Stimulated activated CD8-positive, alpha-beta memory T cell treated with anti-CD3 and anti-CD28 coated beads, Interleukin-2, amount 100 ng/mL, for 48 hours (primary cell): ENCODE measurements around the gene NLRP6.
"Not testable (repeated sequence)": the region's sequence is repeated elsewhere in the genome, so short reads cannot be mapped to it uniquely, and the experiment has no call there.

Experiments
- DNase-seq, 2 donors: peaks; one replicate each; pipeline ENCODE4 v3.0.0-alpha.2; 2020; ENCODE audit warnings: low read depth in 2 of 2

The NLRP6 gene

GRCh38 chr11:293852-294661 is 15.8 kb downstream of the NLRP6 start:
- DNase-seq = no peak

DNA sequence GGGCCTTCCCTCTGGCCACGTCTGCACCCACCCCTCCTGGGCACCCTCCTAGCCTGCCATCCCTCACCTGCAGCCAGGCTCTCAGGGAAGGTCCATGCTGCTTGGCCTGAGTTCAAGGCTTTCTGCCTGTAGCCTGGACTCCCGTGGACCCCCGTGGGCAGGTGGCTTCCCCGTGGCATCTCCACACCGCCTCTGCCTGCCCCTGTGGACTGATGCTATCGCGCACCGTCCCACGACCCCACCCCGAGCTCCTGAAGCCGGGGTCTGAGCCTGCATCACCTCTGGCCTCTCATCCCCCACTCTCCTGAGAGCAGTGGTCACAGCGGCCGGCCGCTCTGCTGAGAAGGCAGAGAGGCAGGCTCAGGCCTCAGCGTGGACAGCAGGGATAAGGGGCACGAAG is 16.6 kb downstream of the NLRP6 start:
- DNase-seq = no peak

DNA sequence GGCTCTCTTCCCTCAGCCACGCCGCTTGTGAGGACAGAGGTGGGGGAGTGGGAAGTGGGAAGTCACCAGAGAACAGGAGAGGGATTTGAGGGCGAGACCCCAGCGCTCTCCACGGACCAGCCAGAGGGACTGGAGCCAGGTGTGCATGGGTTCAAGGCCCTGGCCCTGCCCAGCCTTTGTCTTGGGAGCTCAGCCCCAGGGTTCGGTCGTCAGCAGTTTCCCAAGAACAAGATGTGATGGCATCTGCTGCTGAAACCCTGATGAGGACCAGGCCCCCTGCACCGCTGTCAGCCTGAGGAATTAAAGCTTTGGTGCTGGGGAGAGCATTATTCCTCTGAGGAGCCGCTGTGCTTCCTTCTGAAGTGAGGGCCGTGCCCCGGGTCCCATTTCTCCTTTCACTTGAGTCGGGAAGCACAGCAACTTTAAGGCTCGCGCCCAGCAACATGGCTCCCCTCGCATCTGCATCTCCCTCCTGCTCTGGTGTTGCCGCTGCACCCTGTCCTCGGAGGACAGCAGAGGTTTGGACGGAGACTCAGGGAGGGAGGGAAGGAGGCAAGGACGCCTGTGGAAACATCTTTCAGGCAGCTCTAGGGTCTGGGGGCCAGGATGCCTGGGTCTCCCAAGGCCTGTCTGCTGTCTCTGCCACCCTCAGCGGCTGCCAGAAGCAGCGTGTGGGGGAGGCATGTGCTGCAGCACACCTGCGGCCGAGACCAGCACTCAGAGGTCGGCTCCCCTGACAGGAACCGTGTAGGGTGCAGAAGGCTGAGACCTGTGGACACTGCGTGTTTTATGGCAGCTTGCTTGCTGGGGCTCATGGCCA is 17.4 kb downstream of the NLRP6 start:
- no peak for DNase-seq

DNA sequence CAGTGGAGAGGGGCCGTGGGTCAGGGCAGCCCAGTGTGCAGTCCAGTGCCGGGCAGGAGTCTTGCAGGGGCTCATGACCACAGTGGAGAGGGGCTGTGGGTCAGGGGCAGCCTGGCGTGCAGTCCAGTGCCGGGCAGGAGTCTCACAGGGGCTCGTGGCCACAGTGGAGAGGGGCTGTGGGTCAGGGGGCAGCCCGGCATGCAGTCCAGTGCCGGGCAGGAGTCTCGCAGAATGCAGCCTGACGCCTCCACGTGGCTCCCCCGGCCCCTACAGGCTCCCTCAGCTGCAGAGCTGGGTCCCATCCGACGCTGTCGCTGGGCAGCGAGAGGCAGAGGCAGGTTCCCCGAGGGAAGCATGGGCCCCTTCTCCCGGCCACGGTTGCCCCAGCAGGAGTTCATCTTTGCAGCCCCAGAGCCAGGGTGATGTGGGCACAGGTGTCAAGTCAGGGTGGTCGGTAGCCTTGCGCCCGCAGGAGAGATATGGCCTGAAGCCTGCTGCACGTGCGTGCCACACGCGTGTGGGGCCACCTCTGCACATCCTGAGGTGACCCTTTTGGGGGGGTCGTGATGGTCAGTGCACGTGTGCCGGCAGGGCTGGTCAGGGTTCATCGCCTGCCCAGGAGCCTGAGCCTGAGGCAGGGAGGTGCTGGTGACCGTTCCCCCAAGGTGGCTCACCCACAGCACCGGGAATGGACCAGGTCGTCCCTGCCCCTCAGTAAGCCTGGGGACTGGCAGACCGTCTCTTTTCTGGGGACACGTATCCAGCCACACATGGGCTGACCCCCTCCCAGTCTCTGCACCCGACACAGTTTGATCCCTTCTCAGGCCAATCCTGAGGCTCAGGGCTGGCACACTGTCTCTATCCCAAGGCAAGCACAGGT is 18.2 kb downstream of the NLRP6 start:
- DNase-seq = no peak

DNA sequence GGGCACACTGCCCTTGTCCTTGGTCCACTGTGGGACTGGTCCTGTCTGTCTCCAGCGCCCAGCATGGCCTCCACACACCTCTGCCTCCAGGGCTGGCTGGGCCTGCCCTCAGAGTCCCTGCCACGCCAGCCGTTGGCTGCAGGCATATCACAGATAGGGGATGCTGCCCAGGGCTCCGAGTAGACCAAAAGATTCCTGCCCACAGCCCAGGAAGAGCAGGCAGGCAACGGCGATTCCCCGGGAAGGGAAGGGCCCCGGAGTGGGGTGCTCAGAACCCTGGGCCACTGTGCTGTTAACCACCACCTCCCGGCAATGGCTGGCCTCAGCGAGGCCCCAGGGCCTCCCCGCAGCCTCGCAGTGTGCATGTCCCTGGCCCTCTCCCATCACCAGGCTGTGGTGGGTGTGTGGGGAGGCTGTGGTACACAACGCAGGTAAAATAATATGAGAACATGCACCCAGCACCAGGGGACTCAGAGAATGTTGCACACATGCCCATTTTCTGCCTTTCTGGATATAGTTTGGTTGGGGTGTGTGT is 18.9 kb downstream of the NLRP6 start:
- DNase-seq = no peak

GRCh38 chr11:297586-298405 is 19.6 kb downstream of the NLRP6 start:
- no peak for DNase-seq

DNA sequence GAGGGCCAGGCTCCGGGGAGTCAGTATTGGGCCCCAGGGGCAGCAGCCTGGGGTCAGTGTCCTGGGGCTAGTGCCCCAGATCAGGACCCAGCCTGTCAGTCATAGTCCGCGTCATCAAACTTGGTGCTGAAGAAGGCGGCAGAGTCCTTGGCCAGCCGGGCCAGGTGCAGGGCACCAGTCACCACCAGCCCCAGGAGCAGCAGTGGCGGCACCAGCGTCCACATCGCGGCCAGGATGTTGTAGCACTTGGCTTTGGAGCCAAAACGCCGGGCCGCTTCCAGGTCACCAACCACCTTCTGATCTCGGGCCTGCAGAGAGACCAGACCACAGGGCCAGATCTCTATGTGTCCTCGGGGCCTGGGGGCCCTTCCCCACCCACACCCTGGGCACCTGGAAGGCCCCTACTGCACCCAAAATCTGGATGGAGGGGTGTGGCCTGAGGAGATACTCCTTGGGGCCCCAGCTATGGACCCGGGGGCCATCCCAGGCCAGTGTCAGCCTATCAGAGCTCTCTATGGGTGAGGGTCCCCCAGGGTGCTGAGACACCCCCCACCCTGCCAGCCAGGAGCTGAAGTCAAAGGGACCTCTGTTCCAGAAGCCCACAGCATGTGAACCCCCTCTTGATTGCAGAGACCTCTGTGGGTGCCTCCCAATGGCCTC is 20.3 kb downstream of the NLRP6 start:
- DNase-seq = no peak

DNA sequence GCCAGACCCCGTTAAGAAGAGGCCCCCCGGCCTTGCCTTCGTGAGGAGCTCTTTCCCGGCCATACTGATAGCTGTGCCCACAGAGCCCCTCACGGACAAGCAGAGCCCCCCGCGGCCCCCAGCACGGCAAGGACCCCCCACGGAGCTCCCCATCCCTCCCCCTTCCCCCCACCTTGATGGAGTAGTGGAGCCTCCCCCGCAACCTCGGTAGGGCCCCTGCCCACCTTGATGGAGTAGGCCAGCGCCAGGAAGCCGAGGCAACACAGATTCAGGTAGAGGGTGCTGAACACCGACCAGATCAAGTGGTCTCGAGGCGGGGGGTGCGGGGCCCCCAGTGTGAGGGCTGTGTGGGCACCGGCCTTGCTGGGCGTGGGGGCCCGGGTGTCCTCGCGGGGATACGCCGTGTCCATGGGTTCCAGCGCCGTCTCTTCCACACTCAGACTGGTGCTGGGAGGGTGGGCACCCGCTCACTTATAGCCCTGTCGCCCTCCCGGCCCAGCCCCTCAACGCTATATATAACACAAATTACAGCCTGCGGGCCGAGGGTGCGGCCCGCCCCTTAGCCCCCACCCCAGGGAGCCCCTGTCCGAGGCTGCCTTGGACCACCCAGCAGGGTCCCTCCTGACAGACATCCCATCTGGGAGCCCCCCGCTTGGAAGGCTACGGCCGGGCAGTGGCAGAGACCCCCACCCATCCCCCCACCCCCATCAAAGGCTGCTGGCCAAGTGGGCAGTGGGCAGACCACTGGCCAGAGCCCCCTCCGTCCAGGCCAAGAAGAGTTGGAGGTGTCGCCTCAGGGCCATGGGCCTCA is 21.1 kb downstream of the NLRP6 start, which contains the start of gene IFITM5:
TSS of gene IFITM5 (minus strand) at position 446 of the 811 bp plus-strand sequence. CDS start at position 410, 36 bp downstream.
- no peak for DNase-seq

GRCh38 chr11:299951-300735 is 21.9 kb downstream of the NLRP6 start:
- no peak for DNase-seq

- DNase-seq = no peak
These were observed 25.2 kb downstream of the NLRP6 start for GRCh38 chr11:303363-303762.

DNA sequence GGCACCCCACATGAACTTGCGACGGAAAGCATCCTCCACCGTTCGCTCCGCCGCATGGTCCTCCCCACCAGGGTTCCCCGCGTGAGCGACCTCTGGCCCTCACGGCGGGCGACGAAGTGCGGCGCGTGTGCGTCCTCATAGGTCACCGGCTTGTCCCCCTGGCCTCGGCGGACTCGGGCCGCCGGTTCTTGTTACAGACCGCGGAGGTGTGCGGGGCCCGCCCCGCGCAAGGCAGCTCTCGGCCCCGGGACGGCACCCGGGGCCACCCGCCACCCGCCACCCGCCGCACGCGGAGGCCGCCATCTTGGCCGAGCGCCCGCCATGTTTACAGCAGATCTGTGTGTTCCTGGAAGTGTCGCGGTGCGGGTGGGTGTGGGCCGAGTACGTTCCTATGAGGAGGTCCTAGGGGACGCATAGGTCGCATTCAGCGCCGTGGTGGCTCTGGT is 25.9 kb downstream of the NLRP6 start:
- DNase-seq = no peak

DNA sequence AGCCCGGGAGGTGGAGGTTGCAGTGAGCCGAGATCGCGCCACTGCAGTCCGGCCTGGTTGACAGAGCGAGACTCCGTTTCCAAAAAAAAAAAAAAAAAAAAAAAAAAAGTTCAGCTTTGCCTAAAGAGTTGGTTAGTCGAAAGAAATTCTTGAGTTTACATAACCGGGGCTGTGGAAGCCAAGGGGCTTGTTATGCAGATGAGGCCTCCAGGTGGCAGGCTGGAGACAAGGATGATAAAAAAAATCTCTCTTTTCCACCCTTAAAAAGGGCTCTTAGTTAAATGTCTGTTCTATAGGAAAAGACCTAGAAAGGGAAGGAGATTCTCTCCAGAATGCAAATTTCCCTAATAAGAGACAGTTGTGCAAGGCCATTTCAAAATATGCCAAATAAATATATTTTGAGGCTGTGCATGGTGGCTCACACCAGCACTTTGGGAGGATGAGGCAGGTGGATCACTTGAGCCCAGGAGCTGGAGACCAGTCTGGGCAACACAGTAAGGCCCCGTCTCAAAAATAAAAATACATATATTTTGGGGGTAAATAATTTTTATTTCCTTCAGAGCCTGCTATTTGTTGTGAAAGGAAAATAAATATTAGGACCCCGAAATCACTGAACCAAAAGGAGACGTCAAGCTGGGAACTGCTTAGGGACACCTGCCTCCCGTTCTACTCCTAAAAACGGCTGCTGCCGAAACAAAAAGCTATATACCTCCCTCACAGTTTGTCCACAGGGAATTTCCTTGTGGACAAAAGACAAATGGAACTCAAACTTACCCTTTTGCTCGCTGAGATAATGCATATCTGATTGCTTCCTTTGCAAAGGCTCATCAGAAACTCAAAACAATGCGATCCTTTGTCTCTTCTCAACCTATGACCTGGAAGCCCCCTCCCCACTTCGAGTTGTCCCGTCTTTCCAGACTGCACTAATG is 27.0 kb downstream of the NLRP6 start:
- DNase-seq = no peak

DNA sequence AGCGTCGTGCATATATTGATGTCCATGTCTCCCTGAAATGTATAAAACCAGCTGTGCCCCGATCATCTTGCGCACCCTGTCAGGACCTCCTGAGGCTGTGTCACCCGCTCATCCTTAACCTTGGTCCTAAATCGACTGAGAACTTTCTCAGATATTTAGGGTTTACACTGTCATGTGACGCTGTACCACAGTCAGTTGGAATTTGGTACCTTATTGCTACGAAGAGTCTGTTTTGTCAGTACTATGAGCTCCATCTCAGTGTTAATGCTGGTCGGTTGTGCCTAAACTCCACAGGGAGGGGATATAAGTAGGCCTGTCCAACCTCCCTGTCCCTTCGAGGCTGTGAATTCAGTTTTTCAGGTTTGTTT is 27.6 kb downstream of the NLRP6 start:
- no peak for DNase-seq

- DNase-seq = no peak
These were observed 28.6 kb downstream of the NLRP6 start for GRCh38 chr11:306645-307371.

DNA sequence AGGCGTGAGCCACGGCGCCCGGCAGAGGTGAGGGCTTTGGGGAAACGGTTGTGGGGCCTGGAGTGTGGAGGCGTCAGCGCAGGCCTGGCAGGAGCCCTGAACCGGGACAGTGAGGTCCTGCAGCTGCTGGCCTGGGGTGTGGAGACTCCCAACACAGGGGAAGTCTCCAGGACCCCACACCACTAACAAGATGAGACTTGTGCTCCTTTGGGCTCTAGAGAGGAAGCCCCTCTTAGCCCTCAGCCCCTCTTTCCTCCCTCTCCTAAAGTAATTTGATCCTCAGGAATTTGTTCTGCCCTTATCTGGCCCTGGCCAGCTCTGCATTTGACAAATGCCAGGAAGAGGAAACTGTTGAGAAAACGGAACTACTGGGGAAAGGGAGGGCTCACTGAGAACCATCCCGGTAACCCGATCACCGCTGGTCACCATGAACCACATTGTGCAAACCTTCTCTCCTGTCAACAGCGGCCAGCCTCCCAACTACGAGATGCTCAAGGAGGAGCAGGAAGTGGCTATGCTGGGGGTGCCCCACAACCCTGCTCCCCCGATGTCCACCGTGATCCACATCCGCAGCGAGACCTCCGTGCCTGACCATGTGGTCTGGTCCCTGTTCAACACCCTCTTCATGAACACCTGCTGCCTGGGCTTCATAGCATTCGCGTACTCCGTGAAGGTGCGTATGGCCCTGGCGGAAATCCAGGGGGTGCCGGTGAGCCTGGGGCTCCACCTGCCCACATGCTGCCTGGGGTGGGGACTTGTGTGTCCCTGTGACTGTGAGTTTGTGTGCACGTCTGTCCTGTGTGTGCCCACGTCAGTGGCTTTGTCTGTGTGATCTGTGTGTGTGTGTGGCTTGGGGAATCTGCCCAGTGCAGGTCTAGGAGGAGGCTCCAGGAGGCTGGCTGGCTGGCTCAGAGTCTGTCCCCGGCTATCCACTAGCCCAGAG is 29.8 kb downstream of the NLRP6 start, which contains the start of gene IFITM2:
TSS of gene IFITM2 (plus strand) at position 51 of the 943 bp plus-strand sequence. CDS start at position 428, 377 bp downstream.
- not testable (repeated sequence) for DNase-seq
